ENCODE data around the gene NFAT5. TPM values are rescaled to one million over a fixed set of nuclear protein-coding genes. Genes with fewer than 3 reads are reported as not detected.

The NFAT5 gene
- total RNA-seq, 2 experiments from 2014 or later, result 19.5 to 21.2 TPM

- H3K27ac Mint-ChIP-seq, result no peak overlapping the region
- H3K27me3 Mint-ChIP-seq, result no peaks in the 10 kb centered on the region
Measured at GRCh38 chr16:69616082-69616481, 50.3 kb downstream of the NFAT5 start.

GRCh38 chr16:69618307-69618706 lies 52.5 kb downstream of the NFAT5 start:
- peaks cover 47% of the 10 kb centered on the region for H3K4me1 Mint-ChIP-seq (ENCODE audit: low read depth)
- no peak overlapping the region for H3K4me3 Mint-ChIP-seq
- intact Hi-C loops (cut with DNase I, micrococcal nuclease), result no loop called here
- POLR2A ChIA-PET, result no interaction called here
- Histone ChIP-seq H3K4me3 (ENCODE audit: low read length) (no peak overlapping the region), H3K36me3 (ENCODE audit: insufficient read depth, low read length) (peaks cover 2% of the 10 kb centered on the region), H3K27me3 (ENCODE audit: control insufficient read depth in 1 of 2, insufficient read depth in 2 of 2, low read length in 2 of 2) (no peaks in the 10 kb centered on the region), H3K27ac (ENCODE audit: low read depth in 1 of 2, low read length in 2 of 2) (no peak overlapping the region), H3K9me3 (ENCODE audit: control insufficient read depth in 1 of 2, insufficient read depth in 1 of 2, low read length in 2 of 2) (no peaks in the 10 kb centered on the region), H3K4me1 (ENCODE audit: insufficient read depth, low read length) (no peaks in the 10 kb centered on the region)
- CTCF ChIA-PET, result interaction anchor here (0.5 kb wide), 1 partner anchor 50 kb away, joined by 3 read pairs; no protein-coding TSS in a partner anchor
- TF ChIP-seq CTCF (IDR thresholded peaks at IDR 0.05), result no peak
- no peak overlapping the region for H3K27ac Mint-ChIP-seq
- H3K27me3 Mint-ChIP-seq, result no peaks in the 10 kb centered on the region
- peaks cover 17% of the 10 kb centered on the region for H3K36me3 Mint-ChIP-seq (ENCODE audit: low read depth)
- DNase-seq, result no peak
- H3K9me3 Mint-ChIP-seq, result no peaks in the 10 kb centered on the region
- no peak for ATAC-seq (ENCODE audit: poor library complexity)

More at GRCh38 chr16:69616082-69616481, 50.3 kb downstream of the NFAT5 start:
- ATAC-seq (ENCODE audit: poor library complexity), result no peak
- no peaks in the 10 kb centered on the region for H3K9me3 ChIP-seq (ENCODE audit: control insufficient read depth in 1 of 2, insufficient read depth in 1 of 2, low read length in 2 of 2)
- peaks cover 59% of the 10 kb centered on the region for H3K4me1 Mint-ChIP-seq (ENCODE audit: low read depth)
- no peak for DNase-seq
- H3K9me3 Mint-ChIP-seq, result no peaks in the 10 kb centered on the region
- intact Hi-C loops (cut with DNase I, micrococcal nuclease), result no loop called here
- H3K4me3 Mint-ChIP-seq, result no peak overlapping the region
- peaks cover 2% of the 10 kb centered on the region for H3K36me3 ChIP-seq (ENCODE audit: insufficient read depth, low read length)
- H3K27ac ChIP-seq (ENCODE audit: low read depth in 1 of 2, low read length in 2 of 2), result no peak overlapping the region
- peaks cover 13% of the 10 kb centered on the region for H3K36me3 Mint-ChIP-seq (ENCODE audit: low read depth)
- H3K4me3 ChIP-seq (ENCODE audit: low read length), result no peak overlapping the region
- no peak for TF ChIP-seq CTCF (IDR thresholded peaks at IDR 0.05)
- POLR2A ChIA-PET, result no interaction called here
- CTCF ChIA-PET, result interaction anchor here (0.7 kb wide), 1 partner anchor 58 kb away, joined by 3 read pairs; no protein-coding TSS in a partner anchor
- H3K4me1 ChIP-seq (ENCODE audit: insufficient read depth, low read length), result no peaks in the 10 kb centered on the region
- H3K27me3 ChIP-seq (ENCODE audit: control insufficient read depth in 1 of 2, insufficient read depth in 2 of 2, low read length in 2 of 2), result no peaks in the 10 kb centered on the region

GRCh38 chr16:69618721-69619120 lies 53.0 kb downstream of the NFAT5 start:
- intact Hi-C loops (cut with DNase I, micrococcal nuclease), result no loop called here
- Histone ChIP-seq H3K36me3 (ENCODE audit: insufficient read depth, low read length) (peaks cover 2% of the 10 kb centered on the region), H3K4me3 (ENCODE audit: low read length) (no peak overlapping the region), H3K27me3 (ENCODE audit: control insufficient read depth in 1 of 2, insufficient read depth in 2 of 2, low read length in 2 of 2) (no peaks in the 10 kb centered on the region), H3K4me1 (ENCODE audit: insufficient read depth, low read length) (no peaks in the 10 kb centered on the region), H3K9me3 (ENCODE audit: control insufficient read depth in 1 of 2, insufficient read depth in 1 of 2, low read length in 2 of 2) (no peaks in the 10 kb centered on the region), H3K27ac (ENCODE audit: low read depth in 1 of 2, low read length in 2 of 2) (no peak overlapping the region)
- H3K27ac Mint-ChIP-seq, result no peak overlapping the region
- H3K9me3 Mint-ChIP-seq, result no peaks in the 10 kb centered on the region
- H3K4me1 Mint-ChIP-seq (ENCODE audit: low read depth), result peaks cover 43% of the 10 kb centered on the region
- POLR2A ChIA-PET, result no interaction called here
- ATAC-seq (ENCODE audit: poor library complexity) (no peak), DNase-seq (no peak)
- CTCF ChIA-PET, result interaction anchor here (0.5 kb wide), 1 partner anchor 50 kb away, joined by 3 read pairs; no protein-coding TSS in a partner anchor
- TF ChIP-seq CTCF (IDR thresholded peaks at IDR 0.05), result no peak
- no peak overlapping the region for H3K4me3 Mint-ChIP-seq
- no peaks in the 10 kb centered on the region for H3K27me3 Mint-ChIP-seq
- peaks cover 17% of the 10 kb centered on the region for H3K36me3 Mint-ChIP-seq (ENCODE audit: low read depth)
